HS-27A (cell line): Measurements from ENCODE around the gene PITPNM2.
"Not testable (repeated sequence)": the region's sequence is repeated elsewhere in the genome, so short reads cannot be mapped to it uniquely, and the experiment has no call there.

Experiments
- DNase-seq: peaks from one replicate; pipeline ENCODE4 v3.0.0-alpha.2; 2012; ENCODE audit warnings: low read depth, missing footprints

The PITPNM2 gene

GRCh38 chr12:123120452-123121166 is 30.3 kb downstream of the PITPNM2 start:
- no peak for DNase-seq

- DNase-seq = no peak
Measured at GRCh38 chr12:123119808-123120207, 31.1 kb downstream of the PITPNM2 start.

GRCh38 chr12:123118497-123118896 is 32.4 kb downstream of the PITPNM2 start:
- no peak for DNase-seq

- peak; percentile 15 for DNase-seq
Measured at GRCh38 chr12:123115409-123116121, 35.3 kb downstream of the PITPNM2 start.

GRCh38 chr12:123114304-123115083 is 36.4 kb downstream of the PITPNM2 start:
- DNase-seq = no peak

GRCh38 chr12:123113026-123113425 is 37.9 kb downstream of the PITPNM2 start:
- DNase-seq = no peak

GRCh38 chr12:123111498-123112165 is 39.3 kb downstream of the PITPNM2 start:
- DNase-seq = no peak

GRCh38 chr12:123109319-123109772 is 41.5 kb downstream of the PITPNM2 start:
- no peak for DNase-seq

GRCh38 chr12:123108682-123109066 is 42.2 kb downstream of the PITPNM2 start:
- DNase-seq = no peak

- no peak for DNase-seq
Measured at GRCh38 chr12:123107926-123108681, 42.8 kb downstream of the PITPNM2 start.

- DNase-seq = no peak
Measured at GRCh38 chr12:123106640-123107359, 44.1 kb downstream of the PITPNM2 start.

- DNase-seq = no peak
Measured at GRCh38 chr12:123105211-123105826, 45.6 kb downstream of the PITPNM2 start.

- no peak for DNase-seq
Measured at GRCh38 chr12:123104809-123105208, 46.1 kb downstream of the PITPNM2 start.

- not testable (repeated sequence) for DNase-seq
Measured at GRCh38 chr12:123104094-123104493, 46.8 kb downstream of the PITPNM2 start.

- no peak for DNase-seq
Measured at GRCh38 chr12:123102781-123103503, 47.9 kb downstream of the PITPNM2 start.

- no peak for DNase-seq
Measured at GRCh38 chr12:123102366-123102765, 48.5 kb downstream of the PITPNM2 start.

GRCh38 chr12:123101526-123101925 is 49.4 kb downstream of the PITPNM2 start:
- no peak for DNase-seq
